ENCODE measurements around the gene TRAP1. TPM values are rescaled to one million over a fixed set of nuclear protein-coding genes. Genes with fewer than 3 reads are reported as not detected.

Gene TRAP1
- total and polyA plus RNA-seq, 2 experiments from 2014 or later: 143 to 228 TPM

DNA sequence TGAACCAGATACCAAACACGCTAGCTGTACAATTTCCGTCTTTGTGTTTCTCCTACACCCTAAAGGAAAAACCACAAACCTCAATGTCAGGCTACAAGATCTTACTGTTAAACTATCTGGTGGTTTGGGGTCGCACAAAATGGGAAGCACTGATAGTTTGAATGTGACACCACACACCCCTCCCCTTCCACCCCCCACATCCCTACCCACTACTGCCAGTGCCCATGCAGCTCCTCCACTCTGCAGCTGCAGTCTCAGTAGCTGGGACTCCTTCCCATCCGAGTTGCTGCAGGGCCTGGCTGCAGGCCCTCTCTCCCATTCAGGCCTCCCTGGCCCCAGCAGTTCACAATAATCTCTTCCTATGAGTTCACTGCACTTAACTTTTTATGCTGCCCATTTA is 18.4 kb downstream of the TRAP1 start:
- H3K4me1 Mint-ChIP-seq: peaks cover 8% of the 10 kb centered on the region
- no peak overlapping the region for H2AFZ ChIP-seq
- no peak for ATAC-seq
- no peaks in the 10 kb centered on the region for H3K4me1 ChIP-seq (ENCODE audit: insufficient read depth)
- H3K27ac Mint-ChIP-seq: no peak overlapping the region
- peaks cover 100% of the 10 kb centered on the region for H3K79me2 ChIP-seq (replicated peaks; ENCODE audit: insufficient read depth)
- DNase-seq (ENCODE audit: low spot score): no peak
- peaks cover 30% of the 10 kb centered on the region for H4K20me1 ChIP-seq (replicated peaks; ENCODE audit: insufficient read depth)
- peaks cover 28% of the 10 kb centered on the region for H3K36me3 Mint-ChIP-seq (ENCODE audit: low read depth)
- no peaks in the 10 kb centered on the region; the same call in 1 of the 2 replicates for H3K36me3 ChIP-seq (ENCODE audit: insufficient read depth)
- H3F3A ChIP-seq (replicated peaks; ENCODE audit: low read depth): 0 out of 2 replicates have a peak, but pooled peaks cover 3% of the 10 kb centered on the region
- TF ChIP-seq, protein P1, sequence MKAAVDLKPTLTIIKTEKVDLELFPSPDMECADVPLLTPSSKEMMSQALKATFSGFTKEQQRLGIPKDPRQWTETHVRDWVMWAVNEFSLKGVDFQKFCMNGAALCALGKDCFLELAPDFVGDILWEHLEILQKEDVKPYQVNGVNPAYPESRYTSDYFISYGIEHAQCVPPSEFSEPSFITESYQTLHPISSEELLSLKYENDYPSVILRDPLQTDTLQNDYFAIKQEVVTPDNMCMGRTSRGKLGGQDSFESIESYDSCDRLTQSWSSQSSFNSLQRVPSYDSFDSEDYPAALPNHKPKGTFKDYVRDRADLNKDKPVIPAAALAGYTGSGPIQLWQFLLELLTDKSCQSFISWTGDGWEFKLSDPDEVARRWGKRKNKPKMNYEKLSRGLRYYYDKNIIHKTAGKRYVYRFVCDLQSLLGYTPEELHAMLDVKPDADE (IDR thresholded peaks at IDR 0.05): no peak
- TF ChIP-seq POLR2AphosphoS5 (IDR thresholded peaks at IDR 0.05; ENCODE audit: low read depth): no peak
- H3K9me3 Mint-ChIP-seq: no peaks in the 10 kb centered on the region
- no peaks in the 10 kb centered on the region for H3K27me3 ChIP-seq (ENCODE audit: insufficient read depth)
- peaks cover 6% of the 10 kb centered on the region for H3K27me3 Mint-ChIP-seq (ENCODE audit: insufficient read depth, low read depth, poor library complexity)
- H3K4me3 Mint-ChIP-seq: no peak overlapping the region
- H3K4me2 ChIP-seq: no peak overlapping the region
- no peak overlapping the region for H3K27ac ChIP-seq (ENCODE audit: low read depth)
- H3K9me2 ChIP-seq (ENCODE audit: insufficient read depth): no peaks in the 10 kb centered on the region
- no peak overlapping the region for H3K4me3 ChIP-seq

DNA sequence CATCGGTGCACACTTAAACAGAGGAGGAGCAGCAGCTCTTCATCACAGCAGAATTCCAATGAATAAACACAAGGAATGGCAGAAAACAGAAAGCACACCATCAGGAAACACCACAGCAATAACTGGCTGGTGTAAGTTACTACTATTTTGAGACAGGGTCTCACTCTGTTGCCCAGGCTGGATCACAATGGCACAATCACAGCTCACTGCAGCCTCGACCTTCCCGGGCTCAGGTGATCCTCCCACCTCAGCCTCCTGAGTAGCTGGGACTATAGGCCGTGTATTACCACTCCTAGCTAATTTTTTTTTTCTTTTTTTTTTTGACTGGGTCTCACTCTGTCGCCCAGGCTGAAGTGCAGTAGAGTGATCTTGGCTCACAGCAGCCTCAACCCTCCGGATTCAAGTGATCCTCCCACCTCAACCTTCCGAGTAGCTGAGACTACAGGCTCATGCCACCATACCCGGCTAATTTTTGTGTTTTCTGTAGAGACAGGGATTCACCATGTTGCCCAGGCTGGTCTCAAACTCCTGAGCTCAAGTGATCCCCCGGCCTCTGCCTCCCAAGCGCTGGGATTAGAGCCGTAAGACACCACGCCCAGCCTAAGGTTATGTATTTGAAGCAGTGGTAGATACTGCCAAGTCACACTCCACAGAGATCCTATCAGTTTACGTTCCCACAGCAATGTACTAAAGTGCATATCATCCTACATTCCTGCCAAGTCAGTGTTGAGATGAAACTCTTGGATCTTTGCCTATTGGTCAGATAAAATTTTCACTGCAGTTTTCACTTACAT is 20.7 kb downstream of the TRAP1 start:
- Mint-ChIP-seq H3K27me3 (ENCODE audit: insufficient read depth, low read depth, poor library complexity) (peaks cover 10% of the 10 kb centered on the region), H3K4me3 (no peak overlapping the region), H3K36me3 (ENCODE audit: low read depth) (peaks cover 21% of the 10 kb centered on the region), H3K4me1 (peaks cover 8% of the 10 kb centered on the region), H3K27ac (peak overlapping the region; percentile 44; the same call in 1 of the 2 replicates), H3K9me3 (no peaks in the 10 kb centered on the region)
- Histone ChIP-seq H3K27me3 (ENCODE audit: insufficient read depth) (no peaks in the 10 kb centered on the region), H3K4me3 (no peak overlapping the region), H3K27ac (ENCODE audit: low read depth) (peak overlapping the region; percentile 72), H3K4me1 (ENCODE audit: insufficient read depth) (no peaks in the 10 kb centered on the region), H3K79me2 (replicated peaks; ENCODE audit: insufficient read depth) (peaks cover 99% of the 10 kb centered on the region), H3F3A (replicated peaks; ENCODE audit: low read depth) (peaks cover 6% of the 10 kb centered on the region; the same call in 1 of the 2 replicates), H3K36me3 (ENCODE audit: insufficient read depth) (no peaks in the 10 kb centered on the region; the same call in 1 of the 2 replicates), H2AFZ (no peak overlapping the region), H3K9me2 (ENCODE audit: insufficient read depth) (no peaks in the 10 kb centered on the region), H4K20me1 (replicated peaks; ENCODE audit: insufficient read depth) (peaks cover 34% of the 10 kb centered on the region), H3K4me2 (no peak overlapping the region)
- ATAC-seq: no peak
- no peak for DNase-seq (ENCODE audit: low spot score)
- TF ChIP-seq, protein P2, sequence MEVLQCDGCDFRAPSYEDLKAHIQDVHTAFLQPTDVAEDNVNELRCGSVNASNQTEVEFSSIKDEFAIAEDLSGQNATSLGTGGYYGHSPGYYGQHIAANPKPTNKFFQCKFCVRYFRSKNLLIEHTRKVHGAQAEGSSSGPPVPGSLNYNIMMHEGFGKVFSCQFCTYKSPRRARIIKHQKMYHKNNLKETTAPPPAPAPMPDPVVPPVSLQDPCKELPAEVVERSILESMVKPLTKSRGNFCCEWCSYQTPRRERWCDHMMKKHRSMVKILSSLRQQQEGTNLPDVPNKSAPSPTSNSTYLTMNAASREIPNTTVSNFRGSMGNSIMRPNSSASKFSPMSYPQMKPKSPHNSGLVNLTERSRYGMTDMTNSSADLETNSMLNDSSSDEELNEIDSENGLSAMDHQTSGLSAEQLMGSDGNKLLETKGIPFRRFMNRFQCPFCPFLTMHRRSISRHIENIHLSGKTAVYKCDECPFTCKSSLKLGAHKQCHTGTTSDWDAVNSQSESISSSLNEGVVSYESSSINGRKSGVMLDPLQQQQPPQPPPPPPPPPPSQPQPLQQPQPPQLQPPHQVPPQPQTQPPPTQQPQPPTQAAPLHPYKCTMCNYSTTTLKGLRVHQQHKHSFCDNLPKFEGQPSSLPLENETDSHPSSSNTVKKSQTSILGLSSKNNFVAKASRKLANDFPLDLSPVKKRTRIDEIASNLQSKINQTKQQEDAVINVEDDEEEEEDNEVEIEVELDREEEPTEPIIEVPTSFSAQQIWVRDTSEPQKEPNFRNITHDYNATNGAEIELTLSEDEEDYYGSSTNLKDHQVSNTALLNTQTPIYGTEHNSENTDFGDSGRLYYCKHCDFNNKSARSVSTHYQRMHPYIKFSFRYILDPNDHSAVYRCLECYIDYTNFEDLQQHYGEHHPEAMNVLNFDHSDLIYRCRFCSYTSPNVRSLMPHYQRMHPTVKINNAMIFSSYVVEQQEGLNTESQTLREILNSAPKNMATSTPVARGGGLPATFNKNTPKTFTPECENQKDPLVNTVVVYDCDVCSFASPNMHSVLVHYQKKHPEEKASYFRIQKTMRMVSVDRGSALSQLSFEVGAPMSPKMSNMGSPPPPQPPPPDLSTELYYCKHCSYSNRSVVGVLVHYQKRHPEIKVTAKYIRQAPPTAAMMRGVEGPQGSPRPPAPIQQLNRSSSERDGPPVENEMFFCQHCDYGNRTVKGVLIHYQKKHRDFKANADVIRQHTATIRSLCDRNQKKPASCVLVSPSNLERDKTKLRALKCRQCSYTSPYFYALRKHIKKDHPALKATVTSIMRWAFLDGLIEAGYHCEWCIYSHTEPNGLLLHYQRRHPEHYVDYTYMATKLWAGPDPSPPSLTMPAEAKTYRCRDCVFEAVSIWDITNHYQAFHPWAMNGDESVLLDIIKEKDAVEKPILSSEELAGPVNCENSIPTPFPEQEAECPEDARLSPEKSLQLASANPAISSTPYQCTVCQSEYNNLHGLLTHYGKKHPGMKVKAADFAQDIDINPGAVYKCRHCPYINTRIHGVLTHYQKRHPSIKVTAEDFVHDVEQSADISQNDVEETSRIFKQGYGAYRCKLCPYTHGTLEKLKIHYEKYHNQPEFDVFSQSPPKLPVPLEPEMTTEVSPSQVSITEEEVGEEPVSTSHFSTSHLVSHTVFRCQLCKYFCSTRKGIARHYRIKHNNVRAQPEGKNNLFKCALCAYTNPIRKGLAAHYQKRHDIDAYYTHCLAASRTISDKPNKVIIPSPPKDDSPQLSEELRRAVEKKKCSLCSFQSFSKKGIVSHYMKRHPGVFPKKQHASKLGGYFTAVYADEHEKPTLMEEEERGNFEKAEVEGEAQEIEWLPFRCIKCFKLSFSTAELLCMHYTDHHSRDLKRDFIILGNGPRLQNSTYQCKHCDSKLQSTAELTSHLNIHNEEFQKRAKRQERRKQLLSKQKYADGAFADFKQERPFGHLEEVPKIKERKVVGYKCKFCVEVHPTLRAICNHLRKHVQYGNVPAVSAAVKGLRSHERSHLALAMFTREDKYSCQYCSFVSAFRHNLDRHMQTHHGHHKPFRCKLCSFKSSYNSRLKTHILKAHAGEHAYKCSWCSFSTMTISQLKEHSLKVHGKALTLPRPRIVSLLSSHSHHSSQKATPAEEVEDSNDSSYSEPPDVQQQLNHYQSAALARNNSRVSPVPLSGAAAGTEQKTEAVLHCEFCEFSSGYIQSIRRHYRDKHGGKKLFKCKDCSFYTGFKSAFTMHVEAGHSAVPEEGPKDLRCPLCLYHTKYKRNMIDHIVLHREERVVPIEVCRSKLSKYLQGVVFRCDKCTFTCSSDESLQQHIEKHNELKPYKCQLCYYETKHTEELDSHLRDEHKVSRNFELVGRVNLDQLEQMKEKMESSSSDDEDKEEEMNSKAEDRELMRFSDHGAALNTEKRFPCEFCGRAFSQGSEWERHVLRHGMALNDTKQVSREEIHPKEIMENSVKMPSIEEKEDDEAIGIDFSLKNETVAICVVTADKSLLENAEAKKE (CRISPR knock-in tag; IDR thresholded peaks at IDR 0.05): no peak
- no peak for TF ChIP-seq ZNF331 (CRISPR knock-in tag; IDR thresholded peaks at IDR 0.05; ENCODE audit: low read depth)
- TF ChIP-seq, protein P3, sequence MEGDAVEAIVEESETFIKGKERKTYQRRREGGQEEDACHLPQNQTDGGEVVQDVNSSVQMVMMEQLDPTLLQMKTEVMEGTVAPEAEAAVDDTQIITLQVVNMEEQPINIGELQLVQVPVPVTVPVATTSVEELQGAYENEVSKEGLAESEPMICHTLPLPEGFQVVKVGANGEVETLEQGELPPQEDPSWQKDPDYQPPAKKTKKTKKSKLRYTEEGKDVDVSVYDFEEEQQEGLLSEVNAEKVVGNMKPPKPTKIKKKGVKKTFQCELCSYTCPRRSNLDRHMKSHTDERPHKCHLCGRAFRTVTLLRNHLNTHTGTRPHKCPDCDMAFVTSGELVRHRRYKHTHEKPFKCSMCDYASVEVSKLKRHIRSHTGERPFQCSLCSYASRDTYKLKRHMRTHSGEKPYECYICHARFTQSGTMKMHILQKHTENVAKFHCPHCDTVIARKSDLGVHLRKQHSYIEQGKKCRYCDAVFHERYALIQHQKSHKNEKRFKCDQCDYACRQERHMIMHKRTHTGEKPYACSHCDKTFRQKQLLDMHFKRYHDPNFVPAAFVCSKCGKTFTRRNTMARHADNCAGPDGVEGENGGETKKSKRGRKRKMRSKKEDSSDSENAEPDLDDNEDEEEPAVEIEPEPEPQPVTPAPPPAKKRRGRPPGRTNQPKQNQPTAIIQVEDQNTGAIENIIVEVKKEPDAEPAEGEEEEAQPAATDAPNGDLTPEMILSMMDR (conservative IDR thresholded peaks at IDR 0.05; ENCODE audit: low read depth in 2 of 2): no peak
- TF ChIP-seq JUNB (IDR thresholded peaks at IDR 0.05; ENCODE audit: unreplicated experiment): no peak
- no peak for TF ChIP-seq CREB1 (CRISPR knock-in tag; IDR thresholded peaks at IDR 0.05; ENCODE audit: low read depth)
- TF ChIP-seq POLR2AphosphoS5 (IDR thresholded peaks at IDR 0.05; ENCODE audit: low read depth): no peak
